ENCODE data around the gene TRIP10. TPM values are rescaled to one million over a fixed set of nuclear protein-coding genes. Genes with fewer than 3 reads are reported as not detected.

The TRIP10 gene
- total RNA-seq, 1 experiment from 2014 or later = 107 TPM

GRCh38 chr19:6776999-6777398 lies 37.5 kb downstream of the TRIP10 start:
- no peak overlapping the region for H3K27ac Mint-ChIP-seq (ENCODE audit: unreplicated experiment)
- POLR2A ChIA-PET = no interaction called here
- CTCF ChIA-PET = no interaction called here
- H3K4me1 Mint-ChIP-seq (ENCODE audit: low read depth, unreplicated experiment) = no peaks in the 10 kb centered on the region
- TF ChIP-seq CTCF (IDR thresholded peaks at IDR 0.05; ENCODE audit: insufficient read depth in 1 of 2, low read depth in 1 of 2, low read length in 1 of 2, severe bottlenecking in 1 of 2, unreplicated experiment in 1 of 2) = no peak
- H3K4me3 ChIP-seq (ENCODE audit: low read depth, low read length) = no peak overlapping the region
- H3K9me3 Mint-ChIP-seq (ENCODE audit: unreplicated experiment) = peaks cover 16% of the 10 kb centered on the region
- H3K36me3 Mint-ChIP-seq (ENCODE audit: insufficient read depth, unreplicated experiment) = peaks cover 4% of the 10 kb centered on the region
- H3K9me3 ChIP-seq = no peaks in the 10 kb centered on the region
- no TSS peak for BruUV-seq (replicated peaks)
- intact Hi-C loops (cut with micrococcal nuclease; ENCODE audit: unreplicated experiment) = no loop called here
- H3K4me1 ChIP-seq = no peaks in the 10 kb centered on the region
- H3K4me3 Mint-ChIP-seq (ENCODE audit: unreplicated experiment) = no peak overlapping the region
- DNase-seq = no peak
- H3K27me3 ChIP-seq (replicated peaks; ENCODE audit: control insufficient read depth, insufficient read depth, low read length) = no peaks in the 10 kb centered on the region
- H3K36me3 ChIP-seq (ENCODE audit: control insufficient read depth, insufficient read depth, low read length) = no peaks in the 10 kb centered on the region
- no peaks in the 10 kb centered on the region for H3K27me3 Mint-ChIP-seq (ENCODE audit: insufficient read depth, unreplicated experiment)

- no peak for TF ChIP-seq CTCF (IDR thresholded peaks at IDR 0.05; ENCODE audit: insufficient read depth in 1 of 2, low read depth in 1 of 2, low read length in 1 of 2, severe bottlenecking in 1 of 2, unreplicated experiment in 1 of 2)
- Mint-ChIP-seq H3K4me1 (ENCODE audit: low read depth, unreplicated experiment) (no peaks in the 10 kb centered on the region), H3K4me3 (ENCODE audit: unreplicated experiment) (no peak overlapping the region), H3K9me3 (ENCODE audit: unreplicated experiment) (peaks cover 16% of the 10 kb centered on the region), H3K36me3 (ENCODE audit: insufficient read depth, unreplicated experiment) (no peaks in the 10 kb centered on the region), H3K27me3 (ENCODE audit: insufficient read depth, unreplicated experiment) (no peaks in the 10 kb centered on the region), H3K27ac (ENCODE audit: unreplicated experiment) (no peak overlapping the region)
- DNase-seq = no peak
- H3K36me3 ChIP-seq (ENCODE audit: control insufficient read depth, insufficient read depth, low read length) = no peaks in the 10 kb centered on the region
- no peaks in the 10 kb centered on the region for H3K9me3 ChIP-seq
- intact Hi-C loops (cut with micrococcal nuclease; ENCODE audit: unreplicated experiment) = no loop called here
- H3K4me1 ChIP-seq = no peaks in the 10 kb centered on the region
- CTCF ChIA-PET = no interaction called here
- H3K4me3 ChIP-seq (ENCODE audit: low read depth, low read length) = no peak overlapping the region
- POLR2A ChIA-PET = no interaction called here
- no peaks in the 10 kb centered on the region for H3K27me3 ChIP-seq (replicated peaks; ENCODE audit: control insufficient read depth, insufficient read depth, low read length)
- no TSS peak for BruUV-seq (replicated peaks)
Measured at GRCh38 chr19:6777434-6777833, 38.0 kb downstream of the TRIP10 start.

GRCh38 chr19:6778386-6778785 lies 38.9 kb downstream of the TRIP10 start:
- Mint-ChIP-seq H3K4me1 (ENCODE audit: low read depth, unreplicated experiment) (no peaks in the 10 kb centered on the region), H3K4me3 (ENCODE audit: unreplicated experiment) (no peak overlapping the region), H3K27ac (ENCODE audit: unreplicated experiment) (no peak overlapping the region), H3K27me3 (ENCODE audit: insufficient read depth, unreplicated experiment) (no peaks in the 10 kb centered on the region), H3K36me3 (ENCODE audit: insufficient read depth, unreplicated experiment) (no peaks in the 10 kb centered on the region), H3K9me3 (ENCODE audit: unreplicated experiment) (peaks cover 16% of the 10 kb centered on the region)
- no peaks in the 10 kb centered on the region for H3K4me1 ChIP-seq
- ChIA-PET POLR2A (no interaction called here), CTCF (no interaction called here)
- intact Hi-C loops (cut with micrococcal nuclease; ENCODE audit: unreplicated experiment) = no loop called here
- no peak for DNase-seq
- H3K4me3 ChIP-seq (ENCODE audit: low read depth, low read length) = no peak overlapping the region
- no peaks in the 10 kb centered on the region for H3K36me3 ChIP-seq (ENCODE audit: control insufficient read depth, insufficient read depth, low read length)
- TF ChIP-seq CTCF (IDR thresholded peaks at IDR 0.05; ENCODE audit: insufficient read depth in 1 of 2, low read depth in 1 of 2, low read length in 1 of 2, severe bottlenecking in 1 of 2, unreplicated experiment in 1 of 2) = no peak
- no TSS peak for BruUV-seq (replicated peaks)
- no peaks in the 10 kb centered on the region for H3K9me3 ChIP-seq
- no peaks in the 10 kb centered on the region for H3K27me3 ChIP-seq (replicated peaks; ENCODE audit: control insufficient read depth, insufficient read depth, low read length)
